PC-3 (cell line): Measurements from ENCODE around the gene B4GALT1.

Experiments
- CTCF ChIP-seq: fragments of 300-600 bp; sonication (generic); conservative IDR thresholded peaks from 2 replicates; pipeline ENCODE4 v1.5.1; 2017; ENCODE audit warnings: antibody characterized with exemption, low read depth, mild to moderate bottlenecking, low read length
- EZH2 ChIP-seq: fragments of 300-600 bp; sonication (generic); IDR thresholded peaks from one replicate; pipeline ENCODE4 v1.6.1; 2017; ENCODE audit warnings: antibody characterized with exemption, mild to moderate bottlenecking, low read length; ENCODE audit not compliant: unreplicated experiment
- EZH2phosphoT487 ChIP-seq: fragments of 300-600 bp; sonication (generic); IDR thresholded peaks from 2 replicates; pipeline ENCODE4 v1.6.1; 2018; ENCODE audit warnings: mild to moderate bottlenecking, antibody characterized with exemption, low read length, borderline replicate concordance

GRCh38 chr9:33178972-33179697, 12.0 kb upstream of the B4GALT1 start:
- no peak for TF ChIP-seq EZH2
- no peak for TF ChIP-seq CTCF
- TF ChIP-seq EZH2phosphoT487 = no peak
